ENCODE measurements around the gene CARNS1.
A peak's percentile ranks its signal among the peaks of the same experiment; 100 is the strongest.
"Not testable (repeated sequence)": the region's sequence is repeated elsewhere in the genome, so short reads cannot be mapped to it uniquely, and the experiment has no call there.

The CARNS1 gene

DNA sequence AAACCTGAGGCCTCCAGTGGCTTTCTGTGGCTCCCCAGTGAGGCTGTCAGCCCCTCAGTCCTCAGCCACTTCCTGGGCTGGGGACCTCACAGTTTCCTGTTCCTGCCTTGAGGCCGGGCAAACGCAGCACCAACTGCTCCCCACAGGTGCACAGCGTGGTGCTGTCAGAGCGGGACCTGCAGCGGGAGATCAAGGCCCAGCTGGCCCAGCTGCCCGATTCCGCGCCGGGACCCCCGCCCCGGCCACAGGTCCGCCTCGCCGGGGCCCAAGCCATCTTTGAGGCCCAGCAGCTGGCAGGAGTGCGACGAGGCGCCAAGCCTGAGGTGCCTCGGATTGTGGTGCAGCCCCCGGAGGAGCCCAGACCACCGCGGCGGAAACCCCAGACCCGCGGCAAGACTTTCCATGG is 6.2 kb upstream of the CARNS1 start:
- DNase-seq (ENCODE audit: low read depth, low spot score) = no peak

DNA sequence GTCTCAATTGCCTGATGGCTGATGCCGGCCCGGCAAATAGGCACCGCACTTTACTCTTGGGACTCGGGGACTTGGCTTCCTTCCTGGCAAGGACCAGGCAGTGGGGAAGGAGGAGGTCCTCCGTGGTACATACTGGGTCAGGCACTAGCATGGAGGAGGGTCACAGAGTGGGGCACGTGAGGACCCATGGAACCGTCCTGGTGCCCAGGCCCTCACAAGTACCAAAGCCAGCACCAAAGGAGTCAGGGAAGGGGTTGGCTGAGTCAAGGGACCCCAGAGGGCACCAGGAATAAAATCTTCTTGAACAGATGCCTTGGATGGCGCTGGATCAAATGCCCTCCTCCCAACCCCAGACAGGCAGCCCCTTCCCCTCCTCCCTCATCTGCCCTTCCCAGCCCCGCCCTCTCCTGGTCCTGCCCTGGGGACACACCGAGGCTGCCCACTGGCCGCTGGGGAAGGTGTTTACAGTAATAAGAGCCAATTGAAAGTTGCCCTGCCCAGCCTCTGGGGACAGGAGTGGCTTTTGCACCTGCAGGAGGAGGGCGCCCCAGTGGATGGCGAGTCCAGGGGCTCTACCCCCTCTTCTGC is 5.6 kb upstream of the CARNS1 start:
- no peak for DNase-seq (ENCODE audit: low read depth, low spot score)

DNA sequence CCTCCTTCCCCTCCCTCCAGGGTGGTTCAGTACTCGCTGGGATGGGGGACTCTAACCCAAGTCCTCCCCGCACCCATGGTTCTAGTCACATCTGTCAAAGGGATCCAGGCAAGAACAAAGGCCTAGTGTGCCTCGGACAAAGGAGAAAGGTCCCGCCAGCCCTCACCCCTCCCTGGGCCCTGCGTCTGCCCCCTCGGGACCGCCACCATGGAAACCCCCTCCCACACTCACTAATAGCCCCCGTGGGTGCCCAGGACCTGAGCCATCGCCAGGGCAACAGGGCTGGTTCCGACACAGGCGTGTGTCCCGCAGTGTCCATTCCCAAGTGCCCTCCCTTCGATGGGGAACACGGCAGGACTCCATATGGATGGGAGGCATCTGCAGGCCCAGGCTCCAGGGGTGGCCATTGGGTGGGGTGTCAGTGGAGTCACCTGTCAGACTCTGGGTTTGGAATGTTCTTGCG is 5.1 kb upstream of the CARNS1 start:
- DNase-seq (ENCODE audit: low read depth, low spot score) = no peak

DNA sequence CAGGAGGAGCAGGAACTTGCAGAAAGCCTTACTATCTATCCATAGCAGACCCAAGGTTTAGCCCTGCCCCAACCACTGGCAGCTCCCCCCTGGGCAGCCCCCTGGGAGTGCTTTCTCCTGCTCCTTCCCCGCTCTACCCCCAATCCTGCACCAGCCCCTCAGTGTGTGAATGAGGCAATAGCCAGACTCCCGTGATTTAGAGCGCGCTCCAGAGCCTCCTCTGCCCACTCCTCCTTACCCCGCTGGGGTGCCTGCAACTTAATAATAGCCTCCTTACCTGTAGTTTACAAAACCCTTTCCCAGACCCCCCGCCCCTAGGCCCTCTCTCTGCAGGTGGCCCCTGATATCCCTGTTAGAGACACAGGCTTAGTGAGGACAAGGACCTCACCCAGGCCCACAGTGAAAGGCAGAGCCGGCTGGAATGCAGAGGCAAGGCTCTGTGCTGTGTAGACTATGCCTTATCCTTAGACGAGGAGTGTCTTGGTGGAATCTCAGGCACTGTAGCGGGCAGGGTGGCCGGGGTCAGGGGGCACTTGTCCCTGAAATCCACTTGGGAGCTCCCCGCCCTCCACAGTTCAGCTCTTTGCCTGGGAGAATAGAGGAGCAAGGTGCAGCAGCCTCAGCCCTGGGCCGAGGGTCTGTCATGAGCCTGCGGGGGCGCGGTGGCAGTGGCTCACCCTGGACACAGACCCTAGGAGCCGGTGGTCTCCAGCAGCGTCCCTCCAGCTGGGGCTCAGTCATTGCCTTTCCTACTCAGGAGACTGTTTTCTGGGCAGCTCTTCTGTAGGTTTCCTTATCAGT is 4.3 kb upstream of the CARNS1 start:
- no peak for DNase-seq (ENCODE audit: low read depth, low spot score)

DNA sequence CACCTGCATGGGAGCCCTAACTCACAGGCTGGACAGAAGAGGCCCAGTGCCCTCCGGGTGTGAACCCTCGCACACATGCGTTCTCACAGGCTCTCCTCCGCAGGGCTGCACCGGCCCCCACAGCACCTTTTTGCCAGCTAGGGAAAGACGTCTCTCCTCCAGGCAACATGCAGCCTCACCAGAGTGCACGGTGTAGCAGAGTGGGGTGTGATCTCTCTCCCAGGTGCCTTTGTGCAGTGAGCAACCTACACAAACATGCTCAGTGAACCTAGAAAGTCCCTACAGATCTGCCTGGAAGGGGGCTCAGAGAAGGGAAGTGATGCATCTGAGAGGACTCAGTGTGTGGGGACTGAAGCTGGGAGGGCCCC is 3.7 kb upstream of the CARNS1 start:
- no peak for DNase-seq (ENCODE audit: low read depth, low spot score)

DNA sequence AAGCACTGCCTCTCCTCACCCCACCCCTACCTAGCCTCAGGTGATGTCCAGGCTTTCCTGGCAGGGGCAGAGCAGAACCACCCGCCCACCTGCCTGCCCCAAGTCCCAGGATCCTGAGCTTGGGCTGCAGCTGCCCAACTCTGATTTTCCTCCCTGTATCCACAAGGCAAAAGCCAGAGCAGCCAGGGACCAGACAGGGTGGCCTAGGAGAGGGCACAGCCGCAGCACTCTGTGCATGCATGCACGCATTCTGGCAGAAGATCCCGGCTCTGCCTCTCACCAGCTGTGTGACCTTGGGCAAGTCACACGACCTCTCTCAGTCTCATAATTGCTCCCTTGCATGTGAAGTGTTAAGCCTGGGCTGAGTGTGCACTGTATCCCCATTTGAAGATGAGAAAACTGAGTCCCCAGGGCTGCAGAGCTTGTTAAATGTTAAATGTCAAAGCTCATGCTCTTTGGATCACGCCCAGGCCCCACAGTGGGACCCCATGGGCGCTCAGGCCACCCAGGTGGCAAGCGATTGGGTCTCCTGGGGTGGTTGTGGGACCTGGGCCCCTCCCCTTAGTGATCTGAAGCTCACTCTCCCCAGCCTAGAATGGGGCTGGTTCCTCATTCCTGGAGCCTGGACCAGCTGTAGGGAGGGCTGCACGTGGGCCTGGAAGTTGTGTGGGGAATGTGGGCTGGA is 2.8 kb upstream of the CARNS1 start:
- no peak for DNase-seq (ENCODE audit: low read depth, low spot score)

DNA sequence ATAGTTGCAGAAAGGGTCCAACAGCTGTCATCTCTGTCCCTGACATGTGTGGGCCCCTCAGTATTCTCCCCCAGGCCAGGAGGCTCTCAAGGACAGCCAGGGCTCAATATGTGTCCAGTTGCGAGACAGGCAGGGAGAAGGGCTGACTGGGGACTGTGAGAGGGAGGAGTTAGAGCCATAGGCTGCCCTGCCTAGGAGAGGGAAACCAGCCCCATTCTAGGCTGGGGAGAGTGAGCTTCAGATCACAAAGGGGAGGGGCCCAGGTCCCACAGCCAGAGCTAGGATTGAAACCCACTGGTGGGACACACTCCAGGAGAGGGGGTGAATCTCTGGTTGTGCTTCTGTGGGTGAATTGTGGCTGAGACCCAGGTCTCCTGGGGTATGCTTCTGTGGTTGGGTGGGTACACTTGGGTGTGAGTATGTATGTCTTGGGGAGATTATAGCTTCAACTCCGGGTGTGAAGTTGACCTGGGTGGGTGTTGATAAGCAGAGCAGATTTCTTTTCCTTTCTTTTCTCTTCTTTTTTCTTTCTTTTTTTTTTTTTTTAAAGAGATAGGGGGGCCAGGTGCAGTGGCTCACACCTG is 2.1 kb upstream of the CARNS1 start:
- DNase-seq (ENCODE audit: low read depth, low spot score) = no peak

DNA sequence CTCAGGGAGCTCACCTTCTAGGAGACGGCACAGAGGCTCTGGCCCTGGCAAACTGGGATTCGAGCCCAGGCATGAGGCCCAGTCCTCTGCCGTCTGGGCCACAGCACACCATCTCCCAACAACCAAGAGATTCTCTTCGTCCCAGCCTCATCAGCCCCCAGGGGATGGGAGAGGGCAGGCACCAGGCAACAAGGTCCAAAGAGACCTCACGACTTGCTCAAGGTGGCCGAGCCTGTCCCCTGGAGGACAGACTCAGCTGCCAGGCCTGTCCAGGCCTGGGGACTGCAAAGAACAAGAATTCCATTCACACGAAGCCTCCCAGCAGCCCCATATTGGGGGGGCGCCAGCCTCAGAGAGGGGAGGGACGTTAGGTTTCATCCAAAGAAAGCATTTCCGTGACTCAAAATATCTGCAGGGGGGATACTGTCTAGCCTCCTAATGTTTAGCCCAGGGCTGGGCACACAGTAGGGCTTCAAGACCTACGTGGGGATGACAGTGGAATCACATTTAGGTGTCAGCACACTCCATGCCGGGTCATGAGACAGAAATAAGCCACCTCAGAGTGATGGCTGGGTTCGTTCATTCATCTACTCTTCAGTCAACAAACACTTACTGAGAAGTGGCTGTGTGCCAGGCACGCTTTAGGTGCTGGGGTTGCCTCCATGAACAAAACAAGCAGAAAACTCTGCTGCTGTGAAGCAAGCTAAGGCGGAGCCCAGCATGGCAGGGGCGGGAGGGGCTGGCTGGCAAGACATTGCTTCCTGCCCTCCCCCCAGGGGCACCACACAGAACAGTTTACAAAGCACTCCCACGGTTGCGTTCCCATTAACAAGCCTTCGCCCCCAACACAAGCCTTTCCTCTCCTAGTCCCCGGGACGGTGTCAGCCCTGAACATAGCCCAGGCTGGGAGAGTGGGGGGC is 1.2 kb downstream of the CARNS1 start:
- no peak for DNase-seq (ENCODE audit: low read depth, low spot score)

DNA sequence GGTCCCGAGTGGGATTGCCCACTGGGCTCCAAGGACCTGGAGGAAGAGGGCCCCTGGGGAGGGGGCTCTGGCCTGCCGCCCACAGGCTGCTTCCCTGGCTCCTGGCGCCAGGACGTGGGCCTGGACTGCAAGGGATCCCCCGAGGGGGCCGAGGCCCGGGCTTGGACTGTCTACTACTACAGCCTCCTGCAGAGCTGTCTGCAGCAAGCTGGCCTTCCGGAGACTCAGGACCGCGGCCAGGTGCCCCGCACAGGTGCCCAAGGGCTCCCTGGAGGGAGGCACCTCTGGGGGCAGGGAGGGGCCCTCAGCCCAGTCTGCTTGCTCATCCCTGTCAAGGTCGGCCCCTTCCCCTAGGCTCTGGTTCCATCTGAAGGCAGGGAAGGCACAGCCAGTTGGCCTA is 1.9 kb downstream of the CARNS1 start:
- DNase-seq (ENCODE audit: low read depth, low spot score) = no peak

DNA sequence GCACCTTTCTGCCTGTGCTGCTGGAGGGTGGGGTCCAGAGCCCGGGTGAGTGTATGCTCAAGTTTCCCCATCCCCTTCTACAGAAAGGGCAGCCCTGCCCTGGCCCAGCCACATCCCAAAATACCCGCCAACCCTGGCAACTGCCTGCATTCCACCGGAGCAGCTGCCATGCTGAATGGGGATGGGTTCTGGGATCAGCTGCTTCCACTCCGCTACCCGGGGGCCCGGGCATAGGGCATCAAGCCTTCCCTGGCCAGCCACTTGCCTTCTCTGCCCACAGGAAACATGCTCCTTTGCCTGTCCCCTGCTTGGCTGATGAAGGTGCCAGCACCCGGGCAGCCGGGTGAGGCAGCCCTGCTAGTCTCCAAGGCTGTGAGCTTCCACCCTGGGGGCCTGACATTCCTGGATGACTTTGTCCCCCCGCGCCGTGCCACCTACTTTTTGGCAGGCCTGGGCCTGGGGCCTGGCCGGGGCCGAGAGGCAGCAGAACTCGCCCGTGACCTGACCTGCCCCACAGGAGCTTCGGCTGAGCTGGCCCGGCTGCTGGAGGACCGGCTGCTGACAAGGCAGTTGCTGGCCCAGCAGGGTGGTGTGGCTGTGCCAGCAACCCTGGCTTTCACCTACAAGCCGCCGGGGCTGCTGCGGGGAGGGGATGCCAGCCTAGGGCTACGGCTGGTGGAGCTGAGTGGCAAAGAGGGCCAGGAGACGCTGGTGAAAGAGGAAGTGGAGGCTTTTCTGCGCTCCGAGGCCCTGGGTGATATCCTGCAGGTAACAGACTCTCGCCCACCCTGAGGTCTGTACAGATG is 3.2 kb downstream of the CARNS1 start:
- DNase-seq (ENCODE audit: low read depth, low spot score) = no peak

DNA sequence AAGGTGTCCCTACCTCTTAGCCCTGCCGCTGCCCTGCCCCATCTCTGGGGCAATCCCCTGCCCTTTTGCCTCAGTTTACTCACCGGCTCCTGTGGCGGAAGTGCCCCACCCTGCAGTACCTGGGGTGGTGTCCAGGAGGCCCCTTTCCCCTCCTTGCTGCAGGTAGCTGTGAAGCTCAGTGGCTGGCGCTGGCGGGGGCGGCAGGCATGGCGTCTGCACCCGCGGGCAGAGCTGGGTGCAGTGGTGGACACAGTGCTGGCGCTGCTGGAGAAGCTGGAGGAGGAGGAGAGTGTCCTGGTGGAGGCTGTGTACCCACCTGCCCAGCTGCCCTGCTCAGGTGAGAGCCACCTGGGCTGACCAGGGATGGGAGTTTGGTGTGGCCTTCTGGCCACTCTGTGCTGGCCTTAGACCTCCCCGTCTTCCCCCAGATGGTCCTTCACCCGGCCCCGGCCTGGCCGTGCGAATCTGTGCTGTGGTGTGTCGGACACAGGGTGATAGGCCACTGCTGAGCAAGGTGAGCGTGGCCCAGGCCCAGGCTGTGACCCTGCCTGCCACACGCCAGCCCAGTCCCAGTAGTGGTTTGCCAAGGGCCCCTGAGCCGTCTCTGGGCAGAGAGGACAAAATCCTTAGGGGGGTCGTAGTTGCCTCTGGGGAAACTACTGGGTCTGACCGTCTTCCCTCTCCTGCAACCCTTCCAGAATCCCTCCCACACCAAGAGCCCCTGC is 4.0 kb downstream of the CARNS1 start:
- DNase-seq (ENCODE audit: low read depth, low spot score) = no peak

DNA sequence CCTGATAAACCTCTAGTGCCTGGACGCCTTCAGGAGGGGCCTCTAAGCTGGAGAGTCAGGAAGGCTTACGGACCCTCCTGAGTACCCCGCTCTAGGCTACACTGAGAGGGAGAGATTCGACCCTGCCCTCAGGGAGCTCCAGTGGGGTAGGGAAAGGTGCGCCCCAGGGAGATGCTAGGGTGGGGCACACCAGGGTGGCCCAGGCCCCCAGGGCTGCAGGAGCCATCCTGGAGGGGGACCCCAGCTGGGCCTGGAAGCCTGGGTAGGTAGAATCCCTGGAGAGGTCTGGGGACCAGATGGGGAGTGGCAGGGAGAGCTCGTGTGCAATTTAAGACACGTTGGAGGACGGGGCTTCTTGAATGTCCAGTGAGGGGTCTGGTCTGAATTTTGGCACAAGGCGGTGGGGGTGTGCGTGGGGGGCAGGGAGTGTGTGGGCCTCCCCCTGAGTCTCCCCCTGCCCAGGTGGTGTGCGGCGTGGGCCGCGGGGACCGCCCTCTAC is 4.7 kb downstream of the CARNS1 start:
- DNase-seq (ENCODE audit: low read depth, low spot score) = no peak

DNA sequence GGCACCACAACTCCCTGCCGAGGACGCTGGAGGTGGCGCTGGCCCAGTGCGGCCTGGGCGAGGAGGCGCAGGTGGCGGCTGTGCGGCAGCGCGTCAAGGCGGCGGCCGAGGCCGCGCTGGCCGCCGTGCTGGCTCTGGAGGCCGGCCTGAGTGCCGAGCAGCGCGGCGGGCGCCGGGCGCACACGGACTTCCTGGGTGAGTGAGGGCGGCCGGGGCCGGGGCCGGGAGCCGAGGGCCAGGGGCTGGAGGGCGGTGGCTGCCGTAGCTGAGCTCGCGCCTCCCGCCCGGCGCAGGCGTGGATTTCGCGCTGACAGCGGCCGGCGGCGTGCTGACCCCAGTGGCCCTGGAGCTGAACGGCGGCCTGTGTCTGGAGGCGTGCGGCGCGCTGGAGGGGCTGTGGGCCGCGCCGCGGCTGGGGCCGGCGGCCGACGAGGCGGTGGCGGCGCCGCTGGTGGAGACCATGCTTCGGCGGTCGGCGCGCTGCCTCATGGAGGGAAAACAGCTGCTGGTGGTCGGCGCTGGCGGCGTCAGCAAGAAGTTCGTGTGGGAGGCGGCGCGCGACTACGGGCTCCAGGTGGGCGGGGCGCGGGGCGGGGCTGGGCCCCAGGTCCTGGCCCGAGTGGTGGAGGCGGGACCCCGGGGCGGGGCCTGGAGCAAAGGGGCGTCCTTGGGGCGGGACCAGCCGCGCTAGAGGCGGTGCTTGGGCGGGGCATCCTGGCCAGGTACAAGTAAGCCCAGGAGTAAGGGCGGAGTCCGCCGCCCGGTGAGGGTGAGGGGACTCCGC is 5.4 kb downstream of the CARNS1 start:
- peak; percentile 74 for DNase-seq (ENCODE audit: low read depth, low spot score)

DNA sequence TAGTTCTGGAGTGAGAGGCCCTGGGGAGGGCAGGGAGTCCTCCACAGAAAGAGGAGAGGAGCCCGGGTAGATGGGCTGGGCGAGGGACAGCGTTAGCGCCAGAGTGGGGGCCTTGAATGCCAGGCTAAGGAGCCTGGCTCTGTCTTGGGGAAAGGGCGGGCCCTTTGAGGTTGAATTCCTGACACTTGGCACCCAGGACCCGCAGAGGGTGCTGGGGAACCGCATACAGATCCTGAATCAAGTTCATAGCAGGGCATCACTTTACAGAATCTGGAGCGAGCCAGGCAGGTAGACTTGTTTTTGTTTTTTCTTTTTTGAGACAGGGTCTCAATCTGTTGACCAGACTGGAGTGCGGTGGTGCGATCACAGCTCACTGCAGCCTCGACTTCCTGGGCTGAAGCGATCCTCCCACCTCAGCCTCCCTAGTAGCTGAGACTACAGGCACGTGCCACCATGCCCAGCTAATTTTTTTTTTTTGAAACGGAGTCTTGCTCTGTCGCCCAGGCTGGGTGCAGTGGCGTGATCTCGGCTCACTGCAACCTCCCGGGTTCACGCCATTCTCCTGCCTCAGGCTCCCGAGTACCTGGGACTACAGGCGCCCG is 6.1 kb downstream of the CARNS1 start:
- no peak for DNase-seq (ENCODE audit: low read depth, low spot score)

DNA sequence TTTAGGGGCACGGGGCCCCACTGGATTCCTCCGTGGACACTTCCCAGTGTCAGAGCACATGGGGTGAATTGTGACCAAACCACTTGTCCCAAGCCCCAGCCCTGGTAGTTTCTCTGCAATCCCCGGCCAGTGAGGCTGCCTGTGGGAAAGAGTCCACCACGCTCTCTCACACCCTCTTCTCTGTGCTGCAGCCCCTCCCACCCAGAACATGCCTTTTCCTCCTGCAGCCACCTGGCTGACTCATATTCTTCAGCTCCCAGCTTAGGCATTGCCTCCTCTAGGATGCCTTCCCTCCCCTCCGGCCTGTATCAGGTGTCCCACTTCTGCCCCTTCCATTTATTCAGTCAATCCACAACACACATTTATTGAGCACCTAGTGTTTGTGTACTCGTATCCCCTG is 7.4 kb downstream of the CARNS1 start:
- no peak for DNase-seq (ENCODE audit: low read depth, low spot score)

DNA sequence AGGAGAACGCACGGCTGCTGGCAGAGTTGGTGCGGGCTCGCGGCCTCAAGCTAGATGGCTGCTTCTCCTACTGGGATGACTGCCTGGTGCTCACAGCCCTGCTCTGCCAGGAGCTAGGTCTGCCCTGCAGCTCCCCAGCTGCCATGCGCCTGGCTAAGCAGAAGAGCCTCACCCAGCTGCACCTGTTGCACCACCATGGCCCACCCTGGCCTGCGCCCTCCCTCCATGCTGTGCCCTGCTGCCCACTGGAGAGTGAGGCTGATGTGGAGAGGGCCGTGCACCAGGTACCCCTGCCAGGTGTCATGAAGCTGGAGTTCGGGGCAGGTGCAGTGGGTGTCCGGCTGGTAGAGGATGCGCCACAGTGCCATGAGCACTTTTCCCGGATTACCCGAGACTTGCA is 8.0 kb downstream of the CARNS1 start:
- DNase-seq (ENCODE audit: low read depth, low spot score) = no peak

DNA sequence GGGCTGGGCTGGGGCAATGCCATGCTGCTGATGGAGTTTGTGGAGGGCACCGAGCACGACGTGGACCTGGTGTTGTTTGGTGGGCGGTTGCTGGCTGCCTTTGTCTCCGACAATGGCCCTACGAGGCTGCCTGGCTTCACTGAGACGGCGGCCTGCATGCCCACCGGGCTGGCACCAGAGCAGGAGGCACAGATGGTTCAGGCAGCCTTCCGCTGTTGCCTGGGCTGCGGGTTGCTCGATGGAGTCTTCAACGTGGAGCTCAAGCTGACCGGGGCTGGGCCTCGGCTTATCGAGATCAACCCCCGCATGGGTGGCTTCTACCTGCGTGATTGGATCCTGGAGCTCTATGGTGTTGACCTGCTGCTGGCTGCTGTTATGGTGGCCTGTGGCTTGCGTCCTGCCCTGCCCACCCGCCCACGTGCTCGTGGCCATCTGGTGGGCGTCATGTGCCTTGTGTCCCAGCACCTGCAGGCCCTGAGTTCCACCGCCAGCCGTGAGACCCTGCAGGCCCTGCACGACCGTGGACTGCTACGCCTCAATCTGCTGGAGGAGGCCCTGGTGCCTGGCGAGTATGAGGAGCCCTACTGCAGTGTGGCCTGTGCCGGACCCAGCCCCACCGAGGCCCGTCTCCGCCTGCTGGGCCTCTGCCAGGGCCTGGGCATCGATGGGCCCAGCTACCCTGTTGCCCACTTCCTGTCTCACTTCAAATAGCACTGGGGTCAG is 8.6 kb downstream of the CARNS1 start:
- no peak for DNase-seq (ENCODE audit: low read depth, low spot score)

DNA sequence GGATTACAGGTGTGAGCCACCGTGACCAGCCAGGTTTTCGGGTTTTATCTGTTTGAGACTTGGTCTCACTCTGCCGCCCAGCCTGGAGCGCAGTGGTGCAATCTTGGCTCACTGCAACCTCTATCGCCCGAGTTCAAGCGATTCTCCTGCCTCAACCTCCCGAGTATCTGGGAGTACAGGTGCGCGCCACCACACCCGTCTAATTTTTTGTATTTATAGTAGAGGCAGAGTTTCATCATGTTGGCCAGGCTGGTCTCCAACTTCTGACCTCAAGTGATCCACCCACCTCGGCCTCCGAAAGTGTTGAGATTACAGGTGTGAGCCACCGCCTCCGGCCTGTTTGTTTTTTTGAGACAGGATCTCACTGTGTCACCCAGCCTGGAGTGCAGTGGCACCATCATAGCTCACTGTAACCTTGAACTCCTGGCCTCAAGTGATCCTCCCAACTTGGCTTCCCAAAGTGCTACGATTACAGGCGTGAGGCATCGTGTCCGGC is 11.9 kb downstream of the CARNS1 start:
- not testable (repeated sequence) for DNase-seq (ENCODE audit: low read depth, low spot score)
